Inflammatory macrophage (primary cell): ENCODE data around the gene SLC39A13.

ENCODE experiments used
- DNase-seq, 2 donors: peaks; one replicate each; pipeline ENCODE4 v3.0.0-alpha.2; 2020 to 2022

SLC39A13 gene

DNA sequence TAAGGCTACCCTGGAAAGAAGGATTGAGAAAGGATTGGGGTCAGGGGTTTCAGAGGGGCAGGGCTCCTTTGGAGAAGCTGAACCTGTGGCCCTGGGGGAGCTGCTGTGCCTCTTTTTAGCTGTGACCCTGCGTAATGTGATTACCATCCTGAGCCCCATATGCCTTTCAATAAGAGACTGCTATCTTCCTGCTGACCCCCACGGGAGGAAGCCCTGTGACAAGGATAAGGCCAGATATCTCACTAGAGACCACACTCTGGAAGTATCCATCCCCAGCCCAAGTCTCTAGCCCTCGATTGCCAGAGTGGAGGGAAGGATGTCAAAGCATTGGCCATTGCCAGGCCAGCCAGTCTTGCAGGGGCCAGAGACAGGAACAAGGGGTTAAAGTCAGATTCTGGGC lies 4.8 kb upstream of the SLC39A13 start:
- no peak for DNase-seq

DNA sequence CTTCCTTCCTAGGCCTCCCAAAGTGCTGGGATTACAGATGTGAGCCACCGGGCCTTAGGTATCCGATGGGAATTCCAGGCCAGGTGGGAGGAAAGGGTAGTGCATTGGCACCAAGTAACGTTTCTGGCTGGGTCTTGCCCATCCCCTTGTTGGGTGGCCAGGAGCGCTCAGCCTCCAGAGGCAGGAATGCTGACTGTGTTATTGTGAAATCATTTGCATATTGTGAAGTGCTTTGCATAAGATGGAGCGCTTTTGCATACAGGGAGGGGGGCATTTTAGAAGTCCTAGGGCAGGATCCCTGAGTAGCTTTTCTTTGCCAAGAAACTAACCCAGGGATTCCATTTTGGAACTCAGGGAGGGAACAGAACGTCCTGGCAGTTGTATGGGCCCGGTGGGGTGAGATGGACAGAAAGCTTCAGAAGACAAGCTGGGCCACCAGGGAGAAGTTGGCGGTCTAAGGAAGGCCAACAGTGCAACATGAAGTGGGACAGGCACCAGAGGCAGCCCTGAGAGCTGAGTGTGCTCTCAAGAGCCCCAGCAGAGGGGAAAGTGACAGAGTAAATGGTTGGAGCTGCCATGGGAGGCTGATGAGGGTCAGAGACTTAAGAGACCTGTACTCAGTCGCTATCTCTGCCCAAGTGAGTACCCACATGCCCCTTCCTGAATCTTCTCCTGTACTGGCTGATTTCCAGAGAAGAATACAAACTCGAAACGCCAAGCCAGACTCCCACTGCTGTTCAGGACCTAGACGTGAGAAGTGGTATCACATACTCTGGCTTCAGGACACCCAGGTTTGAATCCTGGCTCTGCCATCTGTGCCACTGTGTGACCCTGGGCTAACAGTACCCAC lies 1.3 kb upstream of the SLC39A13 start:
- DNase-seq = peak; percentile 36 to 57

DNA sequence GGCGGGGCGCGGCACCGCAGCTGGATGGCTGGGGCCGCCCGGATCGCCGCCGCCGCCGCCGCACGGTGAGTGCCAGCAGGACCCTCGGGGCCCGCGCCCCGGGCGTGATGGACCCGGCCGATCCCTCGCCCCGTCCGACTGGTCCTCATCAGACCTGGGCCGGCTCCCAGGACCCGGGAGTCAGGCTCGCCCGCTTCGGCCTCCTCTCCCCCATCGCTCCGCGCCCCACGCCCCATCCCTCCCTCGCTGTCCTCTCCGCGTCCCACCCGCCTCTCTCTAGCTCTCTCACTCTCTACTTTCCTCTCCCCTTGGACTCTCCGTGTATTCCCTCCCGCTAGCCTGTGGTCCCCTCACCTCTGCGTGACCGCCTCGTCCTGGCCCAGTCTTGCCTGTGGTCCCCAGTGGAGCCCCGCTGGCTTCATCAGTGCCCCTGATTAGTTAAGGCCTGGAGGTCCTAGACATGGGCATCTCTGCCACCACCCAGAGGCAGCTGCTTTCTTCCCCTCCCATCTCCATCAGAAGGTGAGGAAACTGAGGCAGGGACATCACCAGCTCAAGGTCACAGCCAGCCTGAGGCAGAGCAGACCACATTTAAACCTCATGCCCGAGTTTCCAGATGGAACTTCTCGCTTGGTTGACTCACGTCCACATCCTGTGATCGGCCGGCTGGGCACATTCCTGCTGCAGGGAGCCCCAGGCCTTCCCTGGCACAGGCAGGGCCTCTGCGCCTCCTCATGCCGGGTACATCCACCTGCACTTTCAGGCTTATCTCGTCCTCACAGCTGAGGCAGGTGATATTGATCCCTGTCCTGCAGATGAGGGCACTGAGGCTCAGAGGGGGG lies 429 bp downstream of the SLC39A13 start:
- peak in 1 of 2 donors; percentile 42 for DNase-seq

DNA sequence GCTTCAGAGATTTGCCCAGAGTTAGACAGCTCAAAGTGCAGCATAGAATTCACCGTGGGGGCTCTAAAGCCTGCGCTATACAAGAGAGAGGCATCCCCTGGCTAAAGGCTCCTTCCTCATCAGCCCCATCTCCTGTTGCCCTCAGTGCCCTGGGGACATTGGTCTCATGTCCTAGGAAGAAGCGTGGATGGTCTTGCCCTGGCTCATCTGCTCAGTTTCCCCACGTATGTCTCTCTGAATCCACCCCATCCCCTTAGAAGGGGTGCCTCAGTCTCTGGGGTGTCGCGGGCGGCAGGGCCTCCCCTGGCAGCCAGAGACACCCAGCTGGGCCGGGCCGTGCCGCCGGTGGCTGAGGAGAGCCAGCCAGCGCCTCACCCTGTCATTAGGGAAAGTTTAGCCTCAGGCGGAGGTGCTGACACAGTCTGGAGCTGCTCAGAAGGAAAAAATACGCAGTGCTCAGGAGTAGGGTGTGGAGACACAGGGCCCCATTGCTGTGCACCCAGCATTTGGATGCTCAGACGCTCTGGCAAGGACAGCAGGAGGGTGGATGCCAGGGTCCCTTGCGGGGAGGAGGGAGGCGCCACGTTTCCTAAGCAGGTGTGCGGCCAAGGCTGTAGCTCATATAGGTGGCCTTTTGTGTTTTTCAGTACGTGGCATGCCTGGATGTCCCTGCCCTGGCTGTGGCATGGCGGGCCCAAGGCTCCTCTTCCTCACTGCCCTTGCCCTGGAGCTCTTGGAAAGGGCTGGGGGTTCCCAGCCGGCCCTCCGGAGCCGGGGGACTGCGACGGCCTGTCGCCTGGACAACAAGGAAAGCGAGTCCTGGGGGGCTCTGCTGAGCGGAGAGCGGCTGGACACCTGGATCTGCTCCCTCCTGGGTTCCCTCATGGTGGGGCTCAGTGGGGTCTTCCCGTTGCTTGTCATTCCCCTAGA lies 1.3 kb downstream of the SLC39A13 start:
- DNase-seq = no peak

DNA sequence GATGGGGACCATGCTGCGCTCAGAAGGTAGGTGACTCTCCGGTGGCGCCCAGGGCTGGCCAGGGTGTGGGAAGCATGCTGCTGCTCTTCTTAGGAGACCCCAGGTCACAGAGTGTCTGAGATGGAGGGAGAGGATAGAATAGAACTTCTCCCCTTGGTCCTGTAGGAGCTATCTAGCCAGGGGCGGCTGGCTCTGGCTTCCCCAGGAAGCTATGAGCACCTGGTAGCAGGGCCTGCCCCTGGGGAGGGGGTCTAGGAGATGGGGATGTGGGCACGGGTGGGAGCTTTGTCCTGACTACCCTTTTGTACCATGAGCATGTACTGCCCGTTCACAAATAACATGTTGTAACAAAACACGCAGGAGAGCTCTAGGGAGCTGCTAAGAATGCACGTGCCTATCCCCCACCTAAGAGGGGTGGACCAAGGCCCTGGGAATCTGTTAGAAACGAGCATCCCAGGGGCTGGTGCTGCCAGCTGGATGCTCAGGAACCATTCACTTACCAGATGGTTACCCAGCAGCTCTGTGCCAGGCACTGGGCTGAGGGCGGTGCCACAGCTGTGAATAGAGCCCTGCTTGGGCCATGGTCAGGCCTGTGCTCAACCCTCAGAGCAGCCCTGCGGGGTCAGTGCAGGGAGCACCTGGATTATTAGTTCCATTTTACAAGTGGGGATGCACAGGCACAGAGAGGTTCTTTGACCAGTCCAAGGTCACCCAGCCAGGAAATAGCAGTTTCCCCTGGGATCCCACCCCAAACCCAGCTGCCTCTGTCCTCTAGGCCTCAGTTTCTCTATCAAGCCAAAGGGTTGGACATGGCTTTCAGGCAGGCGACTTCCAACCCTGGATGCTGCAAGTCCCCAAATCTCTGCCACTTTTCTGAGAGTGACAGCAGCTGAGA lies 2.2 kb downstream of the SLC39A13 start:
- no peak for DNase-seq

DNA sequence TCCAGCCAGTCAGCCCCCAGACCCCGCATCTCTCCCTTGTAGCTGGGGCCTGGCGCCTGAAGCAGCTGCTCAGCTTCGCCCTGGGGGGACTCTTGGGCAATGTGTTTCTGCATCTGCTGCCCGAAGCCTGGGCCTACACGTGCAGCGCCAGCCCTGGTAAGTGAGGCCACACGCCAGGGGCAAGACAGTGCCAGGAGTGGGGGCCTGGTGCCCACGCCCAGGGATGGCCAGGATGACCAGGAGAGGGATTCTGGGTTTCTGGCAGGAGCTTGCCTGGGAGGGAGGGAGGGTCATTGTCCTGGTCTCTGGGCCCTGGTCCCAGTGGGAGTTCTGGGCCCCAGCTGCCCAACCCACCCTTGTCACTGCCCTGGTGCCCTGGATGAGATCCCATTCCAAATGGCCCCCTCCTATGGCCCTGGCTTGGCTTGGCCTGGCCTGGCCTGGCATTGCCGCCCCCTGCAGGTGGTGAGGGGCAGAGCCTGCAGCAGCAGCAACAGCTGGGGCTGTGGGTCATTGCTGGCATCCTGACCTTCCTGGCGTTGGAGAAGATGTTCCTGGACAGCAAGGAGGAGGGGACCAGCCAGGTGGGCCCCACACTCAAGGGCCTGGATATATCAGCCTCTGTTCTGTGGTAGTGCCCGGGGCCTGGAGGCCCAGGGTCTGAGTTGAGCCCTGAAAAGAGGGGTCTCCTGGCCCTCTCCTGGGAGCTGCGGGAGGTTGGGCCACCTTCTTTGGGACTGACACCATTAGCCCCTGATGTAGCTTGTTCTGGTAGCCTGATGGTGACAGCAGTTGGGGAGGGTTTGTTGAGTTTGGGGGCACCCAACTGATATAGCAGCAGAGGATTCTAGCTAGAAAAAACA lies 3.7 kb downstream of the SLC39A13 start:
- peak; percentile 61 to 69 for DNase-seq

DNA sequence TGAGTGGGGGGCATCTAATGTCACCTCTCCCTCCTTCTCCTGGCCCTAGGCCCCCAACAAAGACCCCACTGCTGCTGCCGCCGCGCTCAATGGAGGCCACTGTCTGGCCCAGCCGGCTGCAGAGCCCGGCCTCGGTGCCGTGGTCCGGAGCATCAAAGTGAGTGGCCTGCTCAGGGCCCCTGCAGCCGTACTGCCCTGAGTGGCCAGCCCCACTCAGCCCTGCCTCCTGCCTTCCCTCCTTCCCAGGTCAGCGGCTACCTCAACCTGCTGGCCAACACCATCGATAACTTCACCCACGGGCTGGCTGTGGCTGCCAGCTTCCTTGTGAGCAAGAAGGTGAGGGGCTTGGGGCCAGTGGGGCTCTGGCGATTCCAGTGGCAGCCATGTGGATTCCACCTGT lies 5.0 kb downstream of the SLC39A13 start:
- no peak for DNase-seq

DNA sequence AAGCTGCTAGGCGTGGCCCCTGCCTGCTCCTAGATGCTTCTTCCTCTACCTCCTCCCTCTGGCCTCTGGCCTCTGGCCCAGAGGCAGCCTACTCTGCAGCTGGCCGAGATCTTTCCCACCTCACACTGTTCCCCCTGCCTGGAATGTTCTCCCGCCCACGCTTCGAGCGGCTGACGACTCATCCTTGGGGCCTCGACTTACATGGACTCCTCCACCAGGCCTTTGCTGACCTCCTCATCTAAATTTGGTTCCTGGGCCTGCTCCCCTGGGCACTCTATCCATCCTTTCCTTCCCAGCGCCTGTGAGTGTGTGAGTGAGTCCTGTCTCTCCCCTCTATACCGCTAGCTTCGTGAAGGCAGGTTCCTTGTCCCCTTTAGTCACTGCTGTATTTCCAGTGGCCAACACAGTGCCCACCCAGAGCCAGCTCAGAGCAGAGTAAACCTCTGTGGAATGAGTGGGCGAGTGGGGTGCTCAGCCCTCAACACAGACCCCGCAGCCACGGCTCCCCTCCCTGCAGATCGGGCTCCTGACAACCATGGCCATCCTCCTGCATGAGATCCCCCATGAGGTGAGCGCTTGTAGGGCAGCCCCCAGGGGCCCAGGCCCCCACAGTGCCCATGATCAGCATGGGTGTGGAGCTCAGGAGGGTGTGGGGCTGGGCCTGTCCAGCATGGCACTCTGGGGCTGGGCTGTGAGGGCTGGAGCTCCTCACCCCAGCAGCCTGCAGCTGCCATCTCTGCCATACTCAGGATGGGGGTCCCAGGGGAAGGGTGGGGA lies 5.7 kb downstream of the SLC39A13 start:
- DNase-seq = no peak

DNA sequence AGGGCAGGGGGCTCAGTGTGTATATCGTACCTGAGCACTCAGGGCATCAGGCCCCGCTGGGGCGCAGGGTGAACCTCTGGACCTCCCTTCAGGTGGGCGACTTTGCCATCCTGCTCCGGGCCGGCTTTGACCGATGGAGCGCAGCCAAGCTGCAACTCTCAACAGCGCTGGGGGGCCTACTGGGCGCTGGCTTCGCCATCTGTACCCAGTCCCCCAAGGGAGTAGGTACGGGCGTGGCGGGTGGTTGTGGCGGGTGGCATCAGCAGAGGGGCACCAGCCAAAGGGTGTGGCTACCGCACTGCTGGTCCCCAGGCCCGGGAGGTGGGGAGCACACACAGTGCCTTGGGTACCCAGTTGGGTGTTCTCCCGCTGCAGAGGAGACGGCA lies 6.3 kb downstream of the SLC39A13 start:
- DNase-seq = no peak

DNA sequence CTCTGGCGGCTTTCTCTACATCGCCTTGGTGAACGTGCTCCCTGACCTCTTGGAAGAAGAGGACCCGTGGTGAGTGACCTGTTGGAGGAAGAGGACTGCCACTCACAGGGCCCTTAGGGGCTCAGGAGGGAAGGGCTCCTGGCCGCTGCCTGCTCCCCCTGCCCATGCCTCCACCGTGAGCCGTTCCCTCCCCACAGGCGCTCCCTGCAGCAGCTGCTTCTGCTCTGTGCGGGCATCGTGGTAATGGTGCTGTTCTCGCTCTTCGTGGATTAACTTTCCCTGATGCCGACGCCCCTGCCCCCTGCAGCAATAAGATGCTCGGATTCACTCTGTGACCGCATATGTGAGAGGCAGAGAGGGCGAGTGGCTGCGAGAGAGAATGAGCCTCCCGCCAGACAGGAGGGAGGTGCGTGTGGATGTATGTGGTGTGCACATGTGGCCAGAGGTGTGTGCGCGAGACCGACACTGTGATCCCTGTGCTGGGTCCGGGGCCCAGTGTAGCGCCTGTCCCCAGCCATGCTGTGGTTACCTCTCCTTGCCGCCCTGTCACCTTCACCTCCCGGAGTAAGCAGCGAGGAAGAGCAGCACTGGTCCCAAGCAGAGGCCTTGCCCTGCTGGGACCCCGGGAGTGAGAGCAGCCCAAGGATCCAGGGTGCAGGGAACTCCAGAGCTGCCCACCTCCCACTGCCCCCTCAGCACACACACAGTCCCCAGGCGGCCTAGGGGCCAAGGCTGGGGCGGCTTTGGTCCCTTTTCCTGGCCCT lies 6.9 kb downstream of the SLC39A13 start:
- no peak for DNase-seq

DNA sequence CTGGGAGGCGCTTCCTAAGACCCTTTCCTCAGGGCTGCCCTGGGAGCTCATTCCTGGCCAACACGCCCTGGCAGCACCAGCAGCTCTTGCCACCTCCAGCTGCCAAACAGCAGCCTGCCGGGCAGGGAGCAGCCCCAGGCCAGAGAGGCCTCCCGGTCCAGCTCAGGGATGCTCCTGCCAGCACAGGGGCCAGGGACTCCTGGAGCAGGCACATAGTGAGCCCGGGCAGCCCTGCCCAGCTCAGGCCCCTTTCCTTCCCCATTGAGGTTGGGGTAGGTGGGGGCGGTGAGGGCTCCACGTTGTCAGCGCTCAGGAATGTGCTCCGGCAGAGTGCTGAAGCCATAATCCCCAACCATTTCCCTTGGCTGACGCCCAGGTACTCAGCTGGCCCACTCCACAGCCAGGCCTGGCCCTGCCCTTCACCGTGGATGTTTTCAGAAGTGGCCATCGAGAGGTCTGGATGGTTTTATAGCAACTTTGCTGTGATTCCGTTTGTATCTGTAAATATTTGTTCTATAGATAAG lies 7.6 kb downstream of the SLC39A13 start:
- DNase-seq = no peak

DNA sequence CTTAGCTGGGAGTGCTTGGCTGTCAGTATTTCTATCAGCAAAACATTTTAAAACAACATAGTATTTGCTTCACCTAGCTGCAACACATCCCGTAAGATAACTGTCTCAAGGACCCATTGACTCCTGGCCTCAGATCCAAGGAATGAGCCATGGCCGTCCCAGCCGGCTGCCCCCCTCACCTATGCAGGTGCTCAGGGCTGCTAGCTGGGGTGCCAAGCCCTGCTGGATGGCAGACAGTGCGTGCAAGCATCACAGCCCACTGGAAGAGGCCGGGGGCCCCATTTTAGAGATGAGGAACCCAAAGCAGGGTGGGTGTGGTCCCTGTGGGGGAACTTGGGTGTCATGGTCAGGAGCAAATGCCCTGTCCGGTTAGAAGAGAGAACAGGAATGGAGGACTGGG lies 9.3 kb downstream of the SLC39A13 start:
- DNase-seq = no peak

DNA sequence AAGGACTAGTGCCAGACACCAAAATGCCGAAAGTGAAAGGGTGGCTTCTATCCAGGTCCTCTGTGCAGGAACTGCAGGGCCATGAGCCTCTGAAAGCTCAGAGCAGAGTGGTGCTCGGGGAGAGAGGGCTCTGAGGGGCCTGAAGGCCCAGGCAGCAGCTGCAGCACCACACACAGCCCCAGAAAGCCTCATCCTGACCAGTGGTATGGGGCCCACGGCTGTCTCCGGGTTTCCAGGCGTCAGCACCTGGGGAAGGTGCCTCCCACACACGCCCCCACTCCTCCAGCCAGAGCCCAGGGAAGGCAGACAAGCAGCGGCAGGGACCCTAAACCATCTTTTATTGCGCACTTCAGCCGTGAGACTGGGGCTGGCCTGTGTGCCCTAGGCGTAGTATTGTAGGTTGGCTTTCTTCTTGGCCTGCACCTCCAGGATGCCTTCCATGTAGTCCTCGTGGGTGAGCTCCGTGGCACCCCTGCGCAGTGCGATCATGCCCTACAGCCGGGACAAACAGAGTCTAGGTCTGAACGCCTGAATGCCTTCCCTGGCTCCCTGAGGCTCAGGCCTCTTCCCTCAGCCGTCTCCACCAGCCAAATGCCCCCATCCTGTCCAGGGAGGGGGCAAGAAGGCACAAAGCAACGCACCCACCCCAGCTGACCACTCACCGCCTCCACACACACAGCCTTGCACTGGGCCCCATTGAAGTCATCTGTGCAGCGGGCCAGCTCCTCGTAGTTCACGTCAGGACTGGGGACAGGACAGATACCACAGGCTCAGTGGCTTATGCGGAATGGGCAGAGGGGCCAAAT lies 10.3 kb downstream of the SLC39A13 start:
- DNase-seq = no peak

DNA sequence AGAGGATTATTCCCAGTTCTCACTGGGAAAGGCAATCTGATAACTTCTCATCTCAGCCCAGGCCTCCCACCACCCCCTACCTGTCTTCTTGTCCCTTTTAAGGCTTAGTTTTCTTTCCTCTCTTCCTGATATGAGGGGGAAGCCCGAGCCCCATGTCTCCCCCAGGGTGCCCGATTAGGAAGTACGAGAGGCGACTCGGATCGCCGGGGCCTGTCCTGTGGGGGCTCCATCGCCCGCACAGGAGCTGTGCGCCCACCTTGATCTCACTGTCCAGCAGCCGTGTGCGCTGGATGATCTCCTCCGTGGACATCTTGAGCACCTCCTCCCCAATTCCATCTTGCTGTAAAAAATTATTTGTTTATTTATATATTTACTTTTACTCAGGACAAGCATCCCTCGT lies 17.2 kb downstream of the SLC39A13 start:
- no peak for DNase-seq

DNA sequence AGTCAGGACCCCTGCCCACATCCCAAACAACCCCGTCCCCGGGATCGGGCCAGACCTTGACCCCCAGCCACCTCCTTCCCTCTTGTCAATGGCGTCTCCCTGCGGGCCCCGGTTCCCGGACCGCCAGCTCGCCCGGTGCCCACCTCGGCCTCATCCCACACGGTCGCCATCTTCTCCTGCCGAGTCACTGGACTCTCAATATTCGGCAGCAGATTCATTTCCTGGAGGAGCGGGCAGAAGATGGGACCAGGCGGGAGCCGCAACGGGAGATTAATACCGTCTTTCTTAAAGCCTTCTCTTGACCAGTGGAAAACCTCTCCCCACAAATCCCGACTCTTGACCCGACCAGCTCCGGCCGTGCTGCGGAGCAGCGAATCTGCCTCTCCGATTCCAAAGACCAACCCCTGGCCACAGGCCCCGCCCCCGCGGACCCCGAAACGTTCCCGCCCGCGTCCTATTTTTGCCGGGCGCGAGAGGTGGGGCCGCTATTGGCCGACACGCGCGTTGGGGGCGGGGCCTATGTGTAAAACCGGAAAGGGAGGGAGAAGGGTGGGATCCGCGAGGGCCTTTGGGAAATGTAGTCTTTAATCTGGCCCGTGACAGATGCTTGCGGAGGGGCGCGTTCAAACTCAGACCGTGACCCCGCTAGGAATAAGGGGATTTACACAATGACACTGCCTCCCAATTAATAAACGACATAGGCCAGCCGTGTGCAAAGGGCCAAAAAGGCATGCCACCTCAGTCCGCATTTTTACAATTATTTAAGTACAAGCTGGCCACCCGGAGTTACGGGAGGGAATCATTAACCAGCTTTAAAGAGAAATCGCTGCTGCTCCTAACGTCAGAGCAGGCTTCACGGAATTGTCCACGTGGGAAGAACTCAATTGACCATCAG lies 17.9 kb downstream of the SLC39A13 start, which contains the start of gene PSMC3:
TSS of gene PSMC3 (minus strand) at position 378 of the 895 bp plus-strand sequence. CDS start at position 218, 160 bp downstream.
- DNase-seq = peak; percentile 98

DNA sequence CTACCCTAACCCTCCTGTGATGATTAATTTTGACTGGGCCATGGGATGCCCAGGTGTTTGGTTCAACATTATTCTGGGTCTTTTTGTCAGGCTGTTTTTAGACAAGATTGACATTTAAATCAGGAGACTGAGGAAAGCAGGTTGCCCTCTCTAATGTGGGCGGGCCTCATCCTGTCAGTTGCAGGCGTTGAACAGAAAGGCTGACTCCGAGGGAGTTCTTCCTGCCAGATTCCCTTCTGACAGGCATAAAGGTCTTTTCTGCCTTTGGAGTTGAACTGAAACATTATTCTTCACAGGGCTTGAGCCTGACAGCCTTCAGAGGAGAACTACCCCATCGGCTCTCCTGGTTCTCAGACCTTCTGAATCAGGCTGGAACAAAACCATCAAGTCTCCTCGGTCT lies 22.1 kb downstream of the SLC39A13 start:
- no peak for DNase-seq
